Esophagus squamous epithelium (tissue), 4 donors: ENCODE measurements around the gene RTTN.

Experiments used
- CTCF ChIP-seq, 6 experiments: fragments of 450-650 bp in 4 of 6; fragments of 200-600 bp in 2 of 6; sonication (generic) in 2 of 6; IDR thresholded peaks; one replicate each; pipeline ENCODE4 v1.5.1; 2016 to 2019; ENCODE audit warnings: antibody characterized with exemption in 6 of 6, mild to moderate bottlenecking in 4 of 6, moderate library complexity in 4 of 6
- POLR2A ChIP-seq, 4 donors: fragments of 450-650 bp; IDR thresholded peaks; one replicate each; pipeline ENCODE4 v1.6.1; 2017; ENCODE audit warnings: antibody characterized with exemption in 4 of 4, mild to moderate bottlenecking in 4 of 4, moderate library complexity in 3 of 4

DNA sequence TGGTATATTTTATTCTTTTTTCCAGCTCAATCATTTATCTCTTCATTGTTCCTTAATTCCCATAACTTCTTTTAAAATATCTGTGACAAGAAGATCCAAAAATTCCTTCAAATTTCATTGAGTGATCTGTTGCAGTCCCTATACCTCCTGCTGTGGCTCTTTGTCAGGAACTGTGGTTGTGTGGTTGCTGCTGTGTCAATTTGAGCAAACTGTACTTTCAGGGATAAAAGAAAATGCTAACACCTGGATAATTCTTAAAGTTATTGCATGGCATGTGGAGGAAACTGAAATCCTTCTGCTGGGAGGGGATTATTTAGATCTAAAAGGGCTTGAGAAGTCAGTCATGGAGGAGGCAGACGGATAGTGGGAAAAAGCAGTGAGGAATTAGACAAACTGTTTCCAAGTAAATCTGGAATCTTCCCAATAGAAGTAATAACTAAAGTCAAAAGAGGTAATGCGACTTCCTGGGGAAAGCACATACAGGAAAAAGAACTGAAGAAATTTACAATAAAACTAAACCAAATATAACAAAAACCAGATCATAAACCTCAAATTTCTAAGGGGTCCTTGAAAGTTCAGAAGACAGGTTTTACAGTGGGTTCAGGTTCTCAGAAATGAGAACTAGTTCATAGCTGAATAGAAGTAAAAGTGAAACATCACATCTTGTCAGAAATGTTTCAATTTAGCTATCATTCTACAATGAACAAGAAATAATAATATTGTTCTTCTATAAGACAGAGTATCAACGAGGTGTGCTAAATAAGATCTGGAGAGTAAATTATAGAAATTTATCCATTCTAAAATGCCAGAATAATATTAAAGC lies 224.3 kb downstream of the RTTN start:
- no peak for TF ChIP-seq POLR2A (IDR thresholded peaks at IDR 0.05)
- TF ChIP-seq CTCF (IDR thresholded peaks at IDR 0.05) = no peak
